HCT116 (cell line): Measurements from ENCODE around the gene SPATS1. TPM values are rescaled to one million over a fixed set of nuclear protein-coding genes. Genes with fewer than 3 reads are reported as not detected.

Experiments used
- ATAC-seq: fragments of 200-7000 bp; cut with Tn5 transposase; 2 replicates; pipeline ENCODE4 v1.9.1; 2020; ENCODE audit warnings: mild to moderate bottlenecking, moderate library complexity
- BruUV-seq: library from RNA; stranded (reverse); fragments of 400-500 nt; replicated peaks from 2 replicates; lab custom pipeline; 2021; lab: Mats Ljungman, UMichigan
- CTCF ChIA-PET: fragments of 300-600 bp; sonication (Branson Sonifier 250); formaldehyde crosslinking; loops from one replicate; lab custom pipeline; 2021; ENCODE audit warnings: antibody characterized with exemption; lab: Charles Lee
- POLR2A ChIA-PET: fragments of 300-600, 350-600 bp; sonication (Branson Sonifier 250); formaldehyde crosslinking; loops from one replicate; lab custom pipeline; 2021; ENCODE audit warnings: antibody characterized with exemption; lab: Charles Lee
- RAD21 ChIA-PET, 2 experiments: fragments of 300-600 bp; sonication (Branson Sonifier 250); formaldehyde crosslinking; loops; one replicate each; lab custom pipeline; 2023; ENCODE audit warnings: low total read pairs in 2 of 2; ENCODE audit not compliant: uncharacterized antibody in 2 of 2, unreplicated experiment in 2 of 2, low non-redundant PET in 1 of 2; lab: Charles Lee
- DNase-seq: peaks from one replicate; pipeline ENCODE4 v3.0.0-alpha.2; 2010; ENCODE audit warnings: low read depth, low spot score
- H2AFZ ChIP-seq: fragments of 200-600 bp; shearing (Covaris generic), sonication (generic); 2 replicates; pipeline ENCODE4 v1.6.1; 2017; ENCODE audit warnings: low read depth, mixed run types, mixed read lengths, antibody characterized with exemption, low read length; ENCODE audit not compliant: poor library complexity, severe bottlenecking
- H3K27ac ChIP-seq: 2 replicates; pipeline ENCODE4 v1.5.1; 2012; ENCODE audit warnings: low read depth, low read length
- H3K27me3 ChIP-seq: fragments of 200-600 bp; sonication (generic); 2 replicates; pipeline ENCODE4 v1.6.1; 2016; ENCODE audit warnings: mixed run types, low read length, mixed read lengths; ENCODE audit not compliant: insufficient read depth
- H3K36me3 ChIP-seq, 2 experiments: fragments of 200-500 bp in 1 of 2; fragments of 200-600 bp in 1 of 2; sonication (Bioruptor generic) in 1 of 2; sonication (generic) in 1 of 2; 2 replicates each; pipeline versions ENCODE4 v1.5.1 to v1.6.1; 2014 to 2016; ENCODE audit warnings: low read length in 2 of 2, inconsistent platforms in 1 of 2, mixed read lengths in 1 of 2, mixed run types in 1 of 2; ENCODE audit not compliant: insufficient read depth in 2 of 2, control insufficient read depth in 1 of 2
- H3K4me1 ChIP-seq, 2 experiments: fragments of 200-600 bp in 1 of 2; sonication (generic) in 1 of 2; 2 replicates each; pipeline versions ENCODE4 v1.5.1 to v1.6.1; 2012 to 2017; ENCODE audit warnings: low read length in 2 of 2, inconsistent platforms in 1 of 2, mild to moderate bottlenecking in 1 of 2, mixed read lengths in 1 of 2, mixed run types in 1 of 2, moderate library complexity in 1 of 2; ENCODE audit not compliant: insufficient read depth in 2 of 2, control insufficient read depth in 1 of 2
- H3K4me2 ChIP-seq: fragments of 200-600 bp; sonication (generic); 2 replicates; pipeline ENCODE4 v1.6.1; 2017; ENCODE audit warnings: mixed run types, low read length, mixed read lengths
- H3K4me3 ChIP-seq, 2 experiments: fragments of 200-600 bp in 1 of 2; sonication (generic) in 1 of 2; replicated peaks in 1 of 2; 2 replicates each; pipeline ENCODE4 v1.5.1; 2011 to 2016; ENCODE audit warnings: low read length in 2 of 2, control low read depth in 1 of 2, low read depth in 1 of 2, mild to moderate bottlenecking in 1 of 2, mixed read lengths in 1 of 2, mixed run types in 1 of 2
- H3K79me2 ChIP-seq: fragments of 200-600 bp; sonication (generic); 2 replicates; pipeline ENCODE4 v1.6.1; 2017; ENCODE audit warnings: mild to moderate bottlenecking, mixed run types, low read length, moderate library complexity, mixed read lengths; ENCODE audit not compliant: insufficient read depth
- H3K9ac ChIP-seq: fragments of 200-600 bp; sonication (generic); 2 replicates; pipeline ENCODE4 v1.6.1; 2016; ENCODE audit warnings: low read length, mixed read lengths
- H3K9me2 ChIP-seq: fragments of 200-600 bp; sonication (generic), shearing (Covaris generic); 2 replicates; pipeline ENCODE4 v1.6.1; 2017; ENCODE audit warnings: mixed run types, mild to moderate bottlenecking, moderate library complexity; ENCODE audit not compliant: insufficient read depth
- H3K9me3 ChIP-seq, 2 experiments: fragments of 200-500 bp in 1 of 2; fragments of 200-600 bp in 1 of 2; sonication (Bioruptor generic) in 1 of 2; sonication (generic) in 1 of 2; 2 replicates each; pipeline ENCODE4 v1.6.1; 2014 to 2017; ENCODE audit warnings: low read length in 2 of 2, mixed read lengths in 2 of 2, inconsistent platforms in 1 of 2, low read depth in 1 of 2, mild to moderate bottlenecking in 1 of 2, mixed run types in 1 of 2, moderate library complexity in 1 of 2; ENCODE audit not compliant: control insufficient read depth in 1 of 2, insufficient read depth in 1 of 2
- H4K20me1 ChIP-seq: fragments of 200-600 bp; sonication (generic), shearing (Covaris generic); 2 replicates; pipeline ENCODE4 v1.6.1; 2017; ENCODE audit warnings: mixed run types, mild to moderate bottlenecking, moderate library complexity; ENCODE audit not compliant: insufficient read depth
- CEBPB ChIP-seq: IDR thresholded peaks from 2 replicates; pipeline ENCODE4 v1.6.1; 2012; ENCODE audit warnings: low read depth
- EGR1 ChIP-seq: IDR thresholded peaks from 2 replicates; pipeline ENCODE4 v1.6.1; 2012; ENCODE audit warnings: low read depth
- ELF1 ChIP-seq: IDR thresholded peaks from 2 replicates; pipeline ENCODE4 v1.6.1; 2012; ENCODE audit warnings: low read depth, borderline replicate concordance
- EZH2 ChIP-seq: fragments of 200-600 bp; sonication (generic); IDR thresholded peaks from 2 replicates; pipeline ENCODE4 v1.6.1; 2017; ENCODE audit warnings: antibody characterized with exemption, mixed run types
- JUND ChIP-seq: IDR thresholded peaks from 2 replicates; pipeline ENCODE4 v1.6.1; 2012
- POLR2A ChIP-seq: IDR thresholded peaks from 2 replicates; pipeline ENCODE4 v1.7.0; 2011; ENCODE audit warnings: borderline replicate concordance; ENCODE audit not compliant: insufficient read depth, insufficient read length; ENCODE audit errors: extremely low read depth
- RAD21 ChIP-seq: IDR thresholded peaks from 2 replicates; pipeline ENCODE4 v1.6.1; 2012; ENCODE audit warnings: low read depth, mild to moderate bottlenecking
- SP1 ChIP-seq: IDR thresholded peaks from 2 replicates; pipeline ENCODE4 v1.6.1; 2012; ENCODE audit warnings: low read depth
- SRF ChIP-seq: IDR thresholded peaks from 2 replicates; pipeline ENCODE4 v1.6.1; 2012; ENCODE audit warnings: low read depth
- TCF7L2 ChIP-seq: IDR thresholded peaks from 2 replicates; pipeline ENCODE4 v1.7.0; 2011; ENCODE audit warnings: borderline replicate concordance, inconsistent platforms; ENCODE audit not compliant: insufficient read depth, insufficient read length; ENCODE audit errors: extremely low read depth
- YY1 ChIP-seq: IDR thresholded peaks from 2 replicates; pipeline ENCODE4 v1.6.1; 2011; ENCODE audit warnings: low read length, low read depth, moderate library complexity, mild to moderate bottlenecking; ENCODE audit not compliant: insufficient replicate concordance; ENCODE audit errors: extremely low read depth
- ZFX ChIP-seq: fragments of 450-650 bp; IDR thresholded peaks from 2 replicates; pipeline ENCODE4 v1.6.1; 2017
- intact Hi-C: fragments of 100-400 bp; cut with micrococcal nuclease; formaldehyde crosslinking; loops from 2 replicates; pipeline ENCODE4 v1.10.0; 2022
- total RNA-seq: library from RNA; stranded (reverse); gene quantifications from one replicate; pipeline ENCODE4 v1.2.1, GENCODE V29; 2021; ENCODE audit not compliant: unreplicated experiment
- TF ChIP-seq, protein P1 (sequence below): IDR thresholded peaks from 2 replicates; pipeline ENCODE4 v1.6.1; 2012
- TF ChIP-seq, protein P2 (sequence below): IDR thresholded peaks from 2 replicates; pipeline ENCODE4 v1.6.1; 2011; ENCODE audit warnings: mild to moderate bottlenecking, low read length, moderate library complexity; ENCODE audit not compliant: insufficient replicate concordance; ENCODE audit errors: extremely low read depth

Gene SPATS1
- total RNA-seq, 1 experiment from 2014 or later, result not detected

DNA sequence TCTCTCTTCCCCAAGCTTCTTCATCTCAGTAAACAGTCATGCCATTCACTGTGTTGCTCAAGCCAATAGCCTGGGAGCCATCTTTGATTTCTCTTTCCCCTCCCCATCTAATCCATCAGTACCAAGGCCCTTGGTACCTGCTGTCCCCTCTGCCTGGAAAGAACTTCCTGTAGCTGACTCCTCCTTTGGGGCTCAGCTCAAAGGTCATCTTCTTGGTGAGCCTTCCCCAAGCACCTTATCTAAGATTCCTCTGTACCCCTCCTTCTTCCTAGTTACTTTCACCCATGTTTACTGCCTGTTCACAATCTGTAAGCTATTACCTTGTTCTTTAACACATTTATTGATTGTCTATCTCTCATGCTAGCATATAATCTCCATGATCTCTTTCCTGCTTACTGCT, 32.8 kb upstream of the SPATS1 start:
- Histone ChIP-seq H3K36me3 (peaks cover 28 to 48% of the 10 kb centered on the region in 2 experiments; a peak in 3 of 4 replicates), H3K4me2 (no peak overlapping the region), H3K27me3 (no peaks in the 10 kb centered on the region), H3K9me2 (no peaks in the 10 kb centered on the region), H3K4me1 (peaks cover 6 to 16% of the 10 kb centered on the region in 2 experiments), H2AFZ (no peak overlapping the region), H3K9me3 (no peaks in the 10 kb centered on the region), H4K20me1 (no peaks in the 10 kb centered on the region), H3K27ac (no peak overlapping the region), H3K9ac (no peak overlapping the region), H3K79me2 (peaks cover 19% of the 10 kb centered on the region), H3K4me3 (no peak overlapping the region)
- TF ChIP-seq EGR1 (no peak), ELF1 (no peak), ZFX (no peak), TCF7L2 (no peak)
- no TSS peak for BruUV-seq
- intact Hi-C loops, result no loop called here
- ChIA-PET CTCF (no interaction called here), POLR2A (no interaction called here), RAD21 (no interaction called here)
- ATAC-seq (no peak), DNase-seq (no peak)

DNA sequence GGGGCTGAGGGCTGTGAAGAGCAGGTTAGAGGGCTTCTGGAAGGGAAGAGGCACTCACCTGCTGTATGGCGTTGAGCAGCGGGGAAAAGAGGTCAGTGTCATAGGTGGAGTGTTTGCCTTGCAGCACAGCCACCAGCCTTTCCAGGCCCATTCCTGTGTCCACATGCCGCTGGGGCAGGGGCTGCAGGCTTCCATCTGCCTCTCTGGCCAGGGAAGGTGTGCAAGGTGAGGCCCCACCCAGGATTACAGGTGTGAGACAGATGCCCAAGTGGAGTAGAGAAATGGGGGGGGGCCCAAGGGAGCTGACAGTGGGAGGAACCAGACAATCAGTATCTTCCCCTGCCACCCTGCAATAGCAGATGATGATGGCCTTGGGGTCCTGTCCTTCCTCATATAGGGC, 32.2 kb upstream of the SPATS1 start:
- no peak overlapping the region for H3K4me2 ChIP-seq
- no peaks in the 10 kb centered on the region for H4K20me1 ChIP-seq
- H3K9me3 ChIP-seq, result no peaks in the 10 kb centered on the region
- no peak overlapping the region for H3K27ac ChIP-seq
- intact Hi-C loops, result no loop called here
- ChIA-PET CTCF (no interaction called here), RAD21 (no interaction called here), POLR2A (no interaction called here)
- H3K36me3 ChIP-seq, result peaks cover 28 to 44% of the 10 kb centered on the region in 2 experiments; a peak in 3 of 4 replicates
- no peaks in the 10 kb centered on the region for H3K9me2 ChIP-seq
- no peak overlapping the region for H3K4me3 ChIP-seq
- H3K79me2 ChIP-seq, result peaks cover 19% of the 10 kb centered on the region
- DNase-seq (no peak), ATAC-seq (no peak)
- H3K4me1 ChIP-seq, result peaks cover 6 to 16% of the 10 kb centered on the region in 2 experiments
- H3K9ac ChIP-seq, result no peak overlapping the region
- no TSS peak for BruUV-seq
- no peak for TF ChIP-seq EZH2
- TF ChIP-seq CEBPB, result no peak
- TF ChIP-seq TCF7L2, result no peak
- TF ChIP-seq POLR2A, result no peak
- no peak for TF ChIP-seq RAD21
- TF ChIP-seq SRF, result no peak
- no peak for TF ChIP-seq ELF1
- TF ChIP-seq, protein P1, sequence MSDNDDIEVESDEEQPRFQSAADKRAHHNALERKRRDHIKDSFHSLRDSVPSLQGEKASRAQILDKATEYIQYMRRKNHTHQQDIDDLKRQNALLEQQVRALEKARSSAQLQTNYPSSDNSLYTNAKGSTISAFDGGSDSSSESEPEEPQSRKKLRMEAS, result no peak
- no peak for TF ChIP-seq SP1
- TF ChIP-seq, protein P2, sequence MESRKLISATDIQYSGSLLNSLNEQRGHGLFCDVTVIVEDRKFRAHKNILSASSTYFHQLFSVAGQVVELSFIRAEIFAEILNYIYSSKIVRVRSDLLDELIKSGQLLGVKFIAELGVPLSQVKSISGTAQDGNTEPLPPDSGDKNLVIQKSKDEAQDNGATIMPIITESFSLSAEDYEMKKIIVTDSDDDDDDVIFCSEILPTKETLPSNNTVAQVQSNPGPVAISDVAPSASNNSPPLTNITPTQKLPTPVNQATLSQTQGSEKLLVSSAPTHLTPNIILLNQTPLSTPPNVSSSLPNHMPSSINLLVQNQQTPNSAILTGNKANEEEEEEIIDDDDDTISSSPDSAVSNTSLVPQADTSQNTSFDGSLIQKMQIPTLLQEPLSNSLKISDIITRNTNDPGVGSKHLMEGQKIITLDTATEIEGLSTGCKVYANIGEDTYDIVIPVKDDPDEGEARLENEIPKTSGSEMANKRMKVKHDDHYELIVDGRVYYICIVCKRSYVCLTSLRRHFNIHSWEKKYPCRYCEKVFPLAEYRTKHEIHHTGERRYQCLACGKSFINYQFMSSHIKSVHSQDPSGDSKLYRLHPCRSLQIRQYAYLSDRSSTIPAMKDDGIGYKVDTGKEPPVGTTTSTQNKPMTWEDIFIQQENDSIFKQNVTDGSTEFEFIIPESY, result no peak
- TF ChIP-seq YY1, result no peak
- TF ChIP-seq JUND, result no peak
- H2AFZ ChIP-seq, result no peak overlapping the region
- no peaks in the 10 kb centered on the region for H3K27me3 ChIP-seq
